HG03066 (cell line): ENCODE measurements around the gene SPRR2D.
"Not testable (repeated sequence)": the region's sequence is repeated elsewhere in the genome, so short reads cannot be mapped to it uniquely, and the experiment has no call there.

ENCODE experiments used
- ATAC-seq: cut with Tn5 transposase; IDR thresholded peaks from one replicate; pipeline ENCODE4 v1.9.1; 2021; ENCODE audit warnings: low read depth; ENCODE audit not compliant: unreplicated experiment

Gene SPRR2D

DNA sequence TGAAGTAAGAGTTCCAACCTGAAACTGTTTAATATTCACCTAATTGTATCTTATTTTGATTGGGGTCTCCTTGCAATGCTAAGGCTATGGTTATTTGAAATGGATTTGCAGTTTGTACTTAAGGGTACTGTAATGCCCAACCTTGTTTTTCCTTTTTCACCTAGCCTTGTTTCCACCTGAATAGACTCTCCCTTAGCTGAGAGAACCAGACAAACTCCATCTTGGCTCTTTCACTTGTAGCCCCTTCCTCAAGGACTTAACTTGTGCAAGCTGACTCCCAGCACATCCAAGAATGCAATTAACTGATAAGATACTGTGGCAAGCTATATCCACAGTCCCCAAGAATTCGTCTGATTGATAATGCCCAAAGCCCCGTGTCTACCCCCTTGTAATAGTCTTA, 19.1 kb downstream of the SPRR2D start:
- not testable (repeated sequence) for ATAC-seq

DNA sequence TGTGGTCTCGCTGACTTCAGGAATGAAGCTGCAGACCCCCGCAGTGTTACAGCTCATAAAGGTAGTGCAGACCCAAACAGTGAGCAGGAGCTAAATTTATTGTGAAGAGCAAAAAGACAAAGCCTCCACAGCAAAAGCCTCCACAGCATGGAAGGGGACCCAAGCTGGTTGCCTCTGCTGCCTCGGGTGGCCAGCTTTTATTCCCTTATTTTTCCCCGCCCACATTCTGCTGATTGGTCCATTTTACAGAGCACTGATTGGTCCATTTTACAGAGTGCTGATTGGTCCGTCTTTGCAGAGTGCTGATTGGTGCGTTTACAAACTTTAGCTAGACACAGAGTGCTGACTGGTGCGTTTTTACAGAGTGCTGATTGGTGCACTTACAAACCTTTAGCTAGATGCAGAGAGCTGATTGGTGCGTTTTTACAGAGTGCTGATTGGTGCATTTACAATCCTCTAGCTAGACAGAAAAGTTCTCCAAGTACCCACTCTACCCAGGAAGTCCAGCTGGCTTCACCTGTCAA, 29.6 kb downstream of the SPRR2D start:
- not testable (repeated sequence) for ATAC-seq

DNA sequence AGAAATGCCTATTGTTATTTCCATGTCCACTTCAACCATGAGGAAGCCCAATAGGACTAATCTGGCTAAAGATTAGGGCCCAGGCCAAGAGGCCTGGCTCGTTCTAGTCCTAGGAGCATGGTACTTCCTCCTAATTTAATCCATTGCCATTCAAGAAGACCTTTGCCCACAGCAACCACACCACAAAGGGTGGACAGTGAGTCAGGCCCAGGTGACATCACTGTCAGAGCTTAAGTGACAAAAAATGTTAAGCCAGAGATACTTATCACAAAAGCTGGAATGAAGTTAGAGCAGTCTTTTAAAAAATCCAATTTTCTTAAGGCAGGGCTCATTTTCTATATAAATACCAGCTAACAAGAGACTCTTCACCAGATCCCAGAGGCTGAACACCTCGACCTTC, 39.5 kb downstream of the SPRR2D start, which contains the start of gene SPRR3:
TSS of gene SPRR3 (plus strand) at position 368 of the 400 bp plus-strand sequence. CDS start 1,272 bp downstream, outside the sequence.
- ATAC-seq, result no peak

DNA sequence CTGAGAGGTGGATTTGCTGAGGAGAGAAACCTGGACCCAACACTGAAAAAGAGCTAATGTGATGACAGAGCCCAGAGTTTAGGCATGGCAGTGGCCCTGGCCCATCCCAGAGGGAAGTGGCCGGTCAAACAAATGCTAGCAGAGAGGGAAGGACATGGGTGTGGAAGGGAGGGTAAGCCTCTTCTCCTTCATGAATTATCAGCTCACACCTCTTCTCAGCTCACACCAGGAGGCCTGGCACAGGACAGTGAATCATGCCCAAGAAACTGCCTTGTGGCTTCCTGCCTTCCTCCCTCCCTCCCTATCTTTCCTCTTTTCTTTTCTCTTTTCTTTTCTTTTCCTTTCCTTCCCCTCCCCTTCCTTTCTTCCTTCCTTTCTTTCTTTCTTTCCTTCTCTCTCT, 40.6 kb downstream of the SPRR2D start:
- ATAC-seq, result no peak

DNA sequence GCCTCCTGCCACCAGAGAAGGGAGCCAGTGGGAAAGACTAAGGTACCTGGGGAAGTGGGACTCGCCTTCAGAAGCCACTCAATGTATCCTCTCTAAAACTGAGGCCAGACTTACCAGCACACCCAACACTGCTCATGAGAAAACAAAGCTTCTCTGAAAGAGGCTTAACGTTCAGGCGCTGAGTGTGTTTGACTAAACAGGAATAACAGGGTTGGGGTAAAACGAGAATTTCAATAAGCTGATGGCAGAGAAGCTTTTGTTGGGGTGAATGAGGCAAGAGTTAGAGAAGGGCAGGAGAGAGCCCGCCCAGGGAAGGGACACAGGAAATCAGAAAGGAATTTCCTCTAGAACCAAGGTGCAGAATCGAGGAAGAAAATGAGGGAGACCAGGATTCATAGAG, 41.1 kb downstream of the SPRR2D start:
- no peak for ATAC-seq

DNA sequence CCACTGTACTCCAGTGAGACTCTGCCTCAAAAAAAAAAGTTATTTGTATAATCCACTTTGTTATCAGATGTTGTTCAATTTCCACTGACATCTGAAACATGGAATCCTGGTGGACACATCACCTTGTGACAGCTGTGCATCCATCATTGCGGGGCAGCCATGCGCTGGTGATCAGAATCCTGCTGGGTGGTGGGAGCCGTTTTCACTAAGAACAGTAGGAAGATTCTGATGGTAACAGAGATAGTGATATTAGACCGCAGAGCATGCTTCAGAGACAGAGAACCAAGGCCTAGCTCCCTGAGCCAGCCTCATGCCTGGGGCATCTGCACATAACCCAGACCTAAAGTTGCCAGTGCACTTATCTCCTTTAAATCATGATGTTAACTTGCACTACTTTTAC, 42.4 kb downstream of the SPRR2D start:
- no peak for ATAC-seq

DNA sequence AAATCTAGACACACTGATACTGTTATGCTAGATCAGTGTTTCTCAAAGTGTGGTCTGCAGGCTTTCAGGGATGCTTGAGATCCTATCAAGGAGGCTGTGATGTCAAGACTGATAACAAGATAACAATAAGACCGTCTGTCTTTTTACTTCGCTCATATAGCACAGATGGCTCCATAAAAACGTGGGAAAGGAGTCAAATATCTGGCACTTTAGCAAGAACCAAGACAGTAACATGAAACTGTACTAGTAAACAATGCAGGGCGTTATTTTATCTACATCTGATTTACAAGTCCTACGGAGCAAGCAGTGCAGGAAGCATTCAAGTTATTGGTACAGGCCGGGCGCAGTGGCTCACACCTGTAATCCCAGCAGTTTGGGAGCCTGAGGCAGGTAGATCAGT, 43.0 kb downstream of the SPRR2D start:
- no peak for ATAC-seq

DNA sequence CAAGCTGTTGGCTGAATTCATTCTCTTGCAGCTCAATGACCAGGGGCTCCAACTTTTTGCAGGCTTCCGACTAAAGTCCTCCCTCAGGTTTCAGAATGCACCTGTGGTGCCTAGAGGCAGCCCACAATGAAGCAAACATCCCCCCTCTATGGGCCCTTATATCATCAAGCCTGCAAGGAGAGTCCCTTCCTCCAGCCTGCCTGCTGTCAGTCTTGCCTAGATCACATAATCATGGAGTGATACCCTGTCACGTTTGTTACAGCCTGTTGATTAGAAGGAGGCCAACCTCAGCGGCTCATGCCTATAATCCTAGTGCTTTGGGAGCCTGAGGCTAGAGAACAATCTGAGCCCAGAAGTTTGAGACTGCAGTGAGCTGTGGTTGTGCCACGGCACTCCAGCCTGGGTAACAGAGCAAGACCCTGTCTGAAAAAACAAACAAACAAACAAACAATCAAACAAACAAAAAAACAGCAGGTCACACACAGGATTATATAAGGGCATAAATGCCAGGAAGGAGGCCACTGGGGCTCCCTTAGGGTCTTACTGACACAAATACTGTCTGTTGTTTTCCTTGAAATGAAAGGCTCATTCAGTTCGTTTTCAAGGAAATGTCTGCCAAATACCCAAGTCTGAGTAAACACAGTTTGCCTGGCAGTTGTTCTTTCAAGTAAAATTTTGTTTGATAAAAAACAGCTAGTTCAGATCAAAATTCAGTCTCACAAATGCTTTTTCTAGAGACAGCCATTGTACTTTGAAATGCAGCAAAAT, 44.1 kb downstream of the SPRR2D start:
- no peak for ATAC-seq

DNA sequence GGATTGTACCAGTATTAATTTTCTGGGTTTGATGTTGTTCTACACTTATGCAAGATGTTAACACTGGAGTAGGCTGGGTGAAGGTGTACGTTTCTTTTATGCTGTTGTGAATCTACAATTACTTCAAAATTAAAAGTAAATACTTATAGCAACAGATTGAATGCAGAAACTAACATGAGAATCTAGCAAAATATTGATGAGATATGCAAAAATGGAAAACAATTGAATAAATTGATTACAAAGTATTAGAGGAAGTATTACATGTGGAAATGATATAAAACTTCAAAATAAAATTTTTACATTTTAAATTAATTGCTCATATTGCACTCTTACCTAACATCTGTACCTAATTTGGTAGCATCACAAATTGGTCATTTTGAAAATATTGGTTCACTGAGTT, 45.1 kb downstream of the SPRR2D start:
- ATAC-seq, result no peak

DNA sequence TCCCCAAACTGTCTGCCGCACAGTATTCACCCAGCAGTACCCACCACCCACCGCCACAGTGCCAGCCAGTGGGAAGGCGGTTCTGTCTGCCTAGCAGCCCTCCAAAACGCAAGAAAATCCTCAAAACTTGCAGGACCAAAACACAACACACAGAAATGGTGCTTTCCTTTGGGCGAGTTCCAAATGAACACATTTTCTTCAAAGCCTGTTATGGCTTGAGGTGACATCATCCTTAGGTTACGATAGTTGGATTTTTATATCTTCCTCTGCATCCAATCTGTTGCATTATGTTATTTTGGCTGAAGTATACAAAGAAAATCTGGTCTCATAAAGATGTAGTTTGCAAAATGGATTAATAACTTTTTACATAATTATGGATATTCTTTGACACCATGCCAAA, 47.7 kb downstream of the SPRR2D start:
- no peak for ATAC-seq
